ENCODE measurements around the gene GPC3. TPM values are rescaled to one million over a fixed set of nuclear protein-coding genes. Genes with fewer than 3 reads are reported as not detected.

The GPC3 gene
- total RNA-seq, 2 experiments from 2014 or later: 0.31 to 0.71 TPM

- POLR2A ChIA-PET: no interaction called here
- ATAC-seq (no peak), DNase-seq (no peak)
- Mint-ChIP-seq H3K27me3 (ENCODE audit: low read depth) (peaks cover 24% of the 10 kb centered on the region), H3K9me3 (ENCODE audit: insufficient read depth) (no peaks in the 10 kb centered on the region), H3K27ac (no peak overlapping the region), H3K4me1 (ENCODE audit: low read depth) (peaks cover 4% of the 10 kb centered on the region), H3K36me3 (ENCODE audit: low read depth) (no peaks in the 10 kb centered on the region), H3K4me3 (no peak overlapping the region)
- CTCF ChIA-PET: no interaction called here
Measured at GRCh38 chrX:133979641-133980230, 5.7 kb downstream of the GPC3 start.

- Mint-ChIP-seq H3K4me1 (ENCODE audit: low read depth) (no peaks in the 10 kb centered on the region), H3K27ac (no peak overlapping the region), H3K27me3 (ENCODE audit: low read depth) (peaks cover 4% of the 10 kb centered on the region), H3K36me3 (ENCODE audit: low read depth) (no peaks in the 10 kb centered on the region), H3K9me3 (ENCODE audit: insufficient read depth) (no peaks in the 10 kb centered on the region), H3K4me3 (no peak overlapping the region)
- ChIA-PET CTCF (no interaction called here), POLR2A (no interaction called here)
- no peak for DNase-seq
- no peak for ATAC-seq
Measured at GRCh38 chrX:133973704-133974103, 11.7 kb downstream of the GPC3 start.

GRCh38 chrX:133972916-133973315, 12.5 kb downstream of the GPC3 start:
- Mint-ChIP-seq H3K27me3 (ENCODE audit: low read depth) (peaks cover 4% of the 10 kb centered on the region), H3K9me3 (ENCODE audit: insufficient read depth) (no peaks in the 10 kb centered on the region), H3K27ac (no peak overlapping the region), H3K4me1 (ENCODE audit: low read depth) (no peaks in the 10 kb centered on the region), H3K4me3 (no peak overlapping the region), H3K36me3 (ENCODE audit: low read depth) (no peaks in the 10 kb centered on the region)
- ChIA-PET CTCF (no interaction called here), POLR2A (no interaction called here)
- no peak for ATAC-seq
- no peak for DNase-seq

- Mint-ChIP-seq H3K4me3 (no peak overlapping the region), H3K9me3 (ENCODE audit: insufficient read depth) (no peaks in the 10 kb centered on the region), H3K27ac (no peak overlapping the region), H3K36me3 (ENCODE audit: low read depth) (no peaks in the 10 kb centered on the region), H3K4me1 (ENCODE audit: low read depth) (no peaks in the 10 kb centered on the region), H3K27me3 (ENCODE audit: low read depth) (peaks cover 4% of the 10 kb centered on the region)
- ATAC-seq (no peak), DNase-seq (no peak)
- POLR2A ChIA-PET: no interaction called here
- CTCF ChIA-PET: no interaction called here
Measured at GRCh38 chrX:133971586-133971985, 13.8 kb downstream of the GPC3 start.

GRCh38 chrX:133970076-133970475, 15.3 kb downstream of the GPC3 start:
- no peak for ATAC-seq
- no peaks in the 10 kb centered on the region for H3K9me3 Mint-ChIP-seq (ENCODE audit: insufficient read depth)
- peaks cover 4% of the 10 kb centered on the region for H3K27me3 Mint-ChIP-seq (ENCODE audit: low read depth)
- H3K36me3 Mint-ChIP-seq (ENCODE audit: low read depth): no peaks in the 10 kb centered on the region
- H3K4me1 Mint-ChIP-seq (ENCODE audit: low read depth): no peaks in the 10 kb centered on the region
- DNase-seq: no peak
- no peak overlapping the region for H3K27ac Mint-ChIP-seq
- ChIA-PET POLR2A (no interaction called here), CTCF (no interaction called here)
- no peak overlapping the region for H3K4me3 Mint-ChIP-seq

- ChIA-PET POLR2A (no interaction called here), CTCF (no interaction called here)
- no peak overlapping the region for H3K4me3 Mint-ChIP-seq
- H3K27ac Mint-ChIP-seq: no peak overlapping the region
- H3K27me3 Mint-ChIP-seq (ENCODE audit: low read depth): peaks cover 4% of the 10 kb centered on the region
- no peak for ATAC-seq
- H3K4me1 Mint-ChIP-seq (ENCODE audit: low read depth): no peaks in the 10 kb centered on the region
- H3K9me3 Mint-ChIP-seq (ENCODE audit: insufficient read depth): no peaks in the 10 kb centered on the region
- no peak for DNase-seq
- H3K36me3 Mint-ChIP-seq (ENCODE audit: low read depth): no peaks in the 10 kb centered on the region
Measured at GRCh38 chrX:133969191-133969590, 16.2 kb downstream of the GPC3 start.

- DNase-seq (no peak), ATAC-seq (no peak)
- Mint-ChIP-seq H3K9me3 (ENCODE audit: insufficient read depth) (no peaks in the 10 kb centered on the region), H3K27ac (no peak overlapping the region), H3K27me3 (ENCODE audit: low read depth) (peaks cover 4% of the 10 kb centered on the region), H3K36me3 (ENCODE audit: low read depth) (no peaks in the 10 kb centered on the region), H3K4me1 (ENCODE audit: low read depth) (no peaks in the 10 kb centered on the region), H3K4me3 (no peak overlapping the region)
- ChIA-PET POLR2A (no interaction called here), CTCF (no interaction called here)
Measured at GRCh38 chrX:133968109-133968508, 17.3 kb downstream of the GPC3 start.

GRCh38 chrX:133966199-133966598, 19.2 kb downstream of the GPC3 start:
- CTCF ChIA-PET: no interaction called here
- no peaks in the 10 kb centered on the region for H3K27me3 Mint-ChIP-seq (ENCODE audit: low read depth)

GRCh38 chrX:133965321-133965720, 20.1 kb downstream of the GPC3 start:
- H3K27ac Mint-ChIP-seq: no peak overlapping the region
- H3K4me3 Mint-ChIP-seq: no peak overlapping the region
- CTCF ChIA-PET: no interaction called here
- POLR2A ChIA-PET: no interaction called here
- ATAC-seq (no peak), DNase-seq (no peak)
- no peaks in the 10 kb centered on the region for H3K27me3 Mint-ChIP-seq (ENCODE audit: low read depth)
- no peaks in the 10 kb centered on the region for H3K9me3 Mint-ChIP-seq (ENCODE audit: insufficient read depth)
- H3K4me1 Mint-ChIP-seq (ENCODE audit: low read depth): no peaks in the 10 kb centered on the region
- no peaks in the 10 kb centered on the region for H3K36me3 Mint-ChIP-seq (ENCODE audit: low read depth)

More at GRCh38 chrX:133966199-133966598, 19.2 kb downstream of the GPC3 start:
- DNase-seq (no peak), ATAC-seq (no peak)
- no peak overlapping the region for H3K27ac Mint-ChIP-seq
- no peaks in the 10 kb centered on the region for H3K9me3 Mint-ChIP-seq (ENCODE audit: insufficient read depth)
- H3K4me3 Mint-ChIP-seq: no peak overlapping the region
- no peaks in the 10 kb centered on the region for H3K36me3 Mint-ChIP-seq (ENCODE audit: low read depth)
- POLR2A ChIA-PET: no interaction called here
- H3K4me1 Mint-ChIP-seq (ENCODE audit: low read depth): no peaks in the 10 kb centered on the region

- DNase-seq: no peak
- Mint-ChIP-seq H3K36me3 (ENCODE audit: low read depth) (no peaks in the 10 kb centered on the region), H3K27me3 (ENCODE audit: low read depth) (no peaks in the 10 kb centered on the region), H3K4me3 (no peak overlapping the region), H3K4me1 (ENCODE audit: low read depth) (no peaks in the 10 kb centered on the region), H3K9me3 (ENCODE audit: insufficient read depth) (no peaks in the 10 kb centered on the region), H3K27ac (no peak overlapping the region)
- ATAC-seq: no peak
- ChIA-PET POLR2A (no interaction called here), CTCF (no interaction called here)
Measured at GRCh38 chrX:133961046-133961445, 24.3 kb downstream of the GPC3 start.

- CTCF ChIA-PET: no interaction called here
- Mint-ChIP-seq H3K9me3 (ENCODE audit: insufficient read depth) (no peaks in the 10 kb centered on the region), H3K4me1 (ENCODE audit: low read depth) (no peaks in the 10 kb centered on the region), H3K4me3 (no peak overlapping the region), H3K27ac (no peak overlapping the region), H3K27me3 (ENCODE audit: low read depth) (no peaks in the 10 kb centered on the region), H3K36me3 (ENCODE audit: low read depth) (no peaks in the 10 kb centered on the region)
- DNase-seq (no peak), ATAC-seq (no peak)
- POLR2A ChIA-PET: no interaction called here
Measured at GRCh38 chrX:133959972-133960371, 25.4 kb downstream of the GPC3 start.

- ChIA-PET CTCF (no interaction called here), POLR2A (no interaction called here)
- DNase-seq (no peak), ATAC-seq (no peak)
- no peaks in the 10 kb centered on the region for H3K9me3 Mint-ChIP-seq (ENCODE audit: insufficient read depth)
- H3K4me3 Mint-ChIP-seq: no peak overlapping the region
- no peaks in the 10 kb centered on the region for H3K27me3 Mint-ChIP-seq (ENCODE audit: low read depth)
- H3K27ac Mint-ChIP-seq: no peak overlapping the region
- no peaks in the 10 kb centered on the region for H3K4me1 Mint-ChIP-seq (ENCODE audit: low read depth)
- H3K36me3 Mint-ChIP-seq (ENCODE audit: low read depth): no peaks in the 10 kb centered on the region
Measured at GRCh38 chrX:133958997-133959688, 26.3 kb downstream of the GPC3 start.

All from activated CD8-positive, alpha-beta T cell treated with anti-CD3 and anti-CD28 coated beads, Interleukin-2, amount 10 ng/mL, durations not matched to agents 7 days and 5 days (primary cell).